ENCODE measurements around the gene FRG2.
"Not testable (repeated sequence)": the region's sequence is repeated elsewhere in the genome, so short reads cannot be mapped to it uniquely, and the experiment has no call there.

Gene FRG2

DNA sequence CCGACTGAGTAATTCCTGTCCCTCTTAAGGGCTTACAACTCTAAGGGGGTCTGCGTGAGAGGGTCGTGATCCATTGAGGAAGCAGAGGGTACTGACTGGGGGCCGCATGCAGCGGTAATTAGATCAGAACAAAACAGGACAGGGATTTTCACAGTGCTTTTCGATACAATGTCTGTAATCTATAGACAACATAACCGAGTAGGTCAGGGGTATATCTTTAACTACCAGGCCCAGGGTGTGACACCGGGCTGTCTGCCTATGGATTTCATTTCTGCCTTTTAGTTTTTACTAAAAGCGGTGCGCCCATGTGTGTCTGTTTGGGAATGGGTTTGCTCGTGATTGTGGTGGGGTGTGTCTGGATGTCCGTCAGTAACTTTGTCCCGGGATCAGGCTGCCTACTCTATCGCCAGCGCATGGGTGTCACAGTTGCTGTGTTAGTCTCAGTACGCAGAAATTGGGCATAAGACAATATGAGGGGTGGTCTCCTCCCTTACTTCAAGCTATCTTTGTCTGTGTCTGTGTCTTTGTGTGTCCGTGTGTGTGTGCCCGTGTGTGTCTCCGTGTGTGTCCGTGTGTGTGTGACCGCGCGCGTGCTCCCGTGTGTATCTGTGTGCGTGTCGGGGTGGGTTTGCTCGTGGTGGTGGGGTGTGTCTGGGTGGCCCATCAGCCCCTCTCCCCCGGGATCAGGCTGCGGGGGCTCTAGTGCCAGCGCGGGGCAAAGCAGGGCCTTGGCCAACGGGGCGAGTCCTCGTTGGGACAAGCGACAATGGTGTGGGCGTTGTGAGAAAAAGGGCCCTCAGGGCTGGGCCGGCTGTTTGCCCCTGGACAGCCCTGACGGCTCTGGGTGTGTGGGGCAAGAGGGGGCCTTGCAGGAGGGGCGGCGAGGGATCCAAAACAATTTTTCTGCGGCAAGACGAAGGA is 10.4 kb downstream of the FRG2 start:
- no peak for DNase-seq

DNA sequence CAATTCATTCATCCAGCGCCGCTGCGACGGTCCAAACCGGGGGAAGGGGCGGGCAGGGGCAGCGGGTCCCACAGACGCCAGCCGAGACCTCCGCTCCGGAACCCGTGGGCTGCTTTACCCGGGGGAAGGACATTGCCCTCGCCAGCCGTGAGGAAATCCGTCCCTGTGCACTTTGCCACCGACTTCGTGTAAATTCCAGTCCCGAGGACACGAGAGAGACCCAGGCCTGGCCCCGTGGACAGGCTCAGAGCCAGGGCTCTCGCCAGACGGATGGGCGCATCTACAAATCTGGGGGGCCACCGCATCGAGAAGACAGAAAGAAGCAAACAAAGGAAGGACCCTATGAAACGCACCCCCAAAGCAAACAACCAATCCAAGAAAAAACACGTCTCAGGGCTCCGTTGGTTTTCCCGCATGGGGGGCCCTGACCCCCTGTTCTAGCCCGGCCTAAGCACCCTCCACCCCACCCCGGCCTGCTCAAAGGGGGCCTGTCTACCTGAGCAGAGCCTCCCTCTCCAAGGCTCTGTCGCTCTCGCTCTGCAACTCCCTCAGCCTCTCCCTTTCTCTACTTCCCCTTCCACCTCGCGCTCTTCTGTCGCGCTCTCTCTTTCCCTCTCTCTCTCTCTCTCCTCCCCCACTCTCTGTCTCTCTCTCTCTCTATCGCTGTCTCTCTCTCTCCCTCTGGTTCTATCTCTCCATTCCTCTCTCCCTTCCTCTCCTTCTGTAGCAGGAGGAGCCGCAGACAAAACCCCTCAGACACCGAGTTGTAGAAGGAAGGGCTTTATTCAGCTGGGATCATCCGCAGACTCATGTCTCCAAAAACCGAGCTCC is 11.3 kb downstream of the FRG2 start:
- DNase-seq = no peak

DNA sequence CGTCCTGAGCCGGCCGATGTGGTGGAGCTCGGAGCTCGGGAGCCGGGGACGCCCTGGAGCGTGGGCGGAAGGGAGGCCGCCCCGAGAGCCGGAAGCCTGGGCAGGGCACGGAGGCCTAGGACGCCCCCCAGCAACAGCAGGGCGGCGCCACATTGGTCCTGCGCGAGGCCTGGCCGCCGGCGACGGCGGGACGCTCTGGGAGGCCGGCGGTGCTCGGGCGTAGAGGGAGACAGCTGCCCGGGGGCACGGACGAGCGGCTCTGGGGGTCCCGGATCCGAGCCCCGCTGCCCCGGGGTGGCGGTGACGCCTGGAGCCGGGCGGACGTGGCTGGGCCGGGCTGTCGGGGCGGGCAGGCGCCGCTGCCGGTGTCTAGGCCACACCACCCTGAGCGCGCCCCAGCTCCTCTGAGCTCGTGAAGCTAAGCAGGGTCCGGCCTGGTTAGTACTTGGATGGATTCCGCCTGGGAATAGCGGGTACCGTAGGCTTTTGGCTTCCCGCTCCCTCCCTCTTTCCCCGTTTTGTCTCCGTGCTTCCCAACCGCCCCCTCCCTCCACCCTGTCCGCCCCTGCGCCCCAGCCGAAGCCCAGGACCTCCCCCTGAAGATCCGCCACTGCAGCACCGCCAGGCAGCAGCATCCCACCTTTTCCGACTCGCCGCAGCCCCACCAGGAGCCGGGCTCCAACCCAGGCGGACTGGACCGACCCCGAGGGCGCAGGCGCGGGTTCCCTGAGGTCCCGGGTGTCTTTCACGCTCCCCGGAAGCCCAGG is 12.1 kb downstream of the FRG2 start:
- no peak for DNase-seq

DNA sequence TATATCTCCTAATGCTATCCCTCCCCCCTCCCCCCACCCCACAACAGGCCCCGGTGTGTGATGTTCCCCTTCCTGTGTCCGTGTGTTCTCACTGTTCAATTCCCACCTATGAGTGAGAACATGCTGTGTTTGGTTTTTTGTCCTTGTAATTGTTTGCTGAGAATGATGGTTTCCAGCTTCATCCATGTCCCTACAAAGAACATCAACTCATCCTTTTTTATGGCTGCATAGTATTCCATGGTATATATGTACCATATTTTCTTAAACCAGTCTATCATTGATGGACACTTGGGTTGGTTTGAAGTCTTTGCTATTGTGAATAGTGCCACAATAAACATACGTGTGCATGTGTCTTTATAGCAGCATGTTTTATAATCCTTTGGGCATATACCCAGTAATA is 37.1 kb downstream of the FRG2 start:
- DNase-seq = not testable (repeated sequence)

DNA sequence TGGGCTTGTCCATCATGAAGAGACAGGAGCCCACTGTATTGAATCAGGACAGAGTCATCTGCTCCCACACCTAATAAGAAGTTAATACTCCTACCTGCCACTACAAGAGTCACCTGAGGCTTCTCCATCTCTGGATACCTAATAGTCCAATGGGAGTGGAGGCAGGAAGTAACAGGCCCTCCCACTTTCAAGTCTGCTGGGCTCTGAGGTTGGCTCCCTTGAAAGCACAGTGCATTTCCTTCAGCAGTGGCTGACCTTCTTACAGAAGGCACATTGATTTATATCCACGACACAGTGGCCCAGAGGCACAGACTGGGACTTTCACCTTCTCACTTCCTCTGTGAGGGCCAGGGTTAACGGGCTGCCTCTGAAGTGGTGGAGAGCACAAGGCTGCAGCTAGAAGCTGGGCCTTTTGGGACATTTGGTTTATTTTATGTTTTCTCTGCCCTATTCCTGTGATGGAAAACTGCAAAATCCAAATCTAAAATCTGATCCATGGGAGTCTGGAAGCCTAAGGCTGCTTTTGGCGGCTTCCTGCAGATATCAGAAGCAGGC is 38.1 kb downstream of the FRG2 start:
- DNase-seq = no peak

DNA sequence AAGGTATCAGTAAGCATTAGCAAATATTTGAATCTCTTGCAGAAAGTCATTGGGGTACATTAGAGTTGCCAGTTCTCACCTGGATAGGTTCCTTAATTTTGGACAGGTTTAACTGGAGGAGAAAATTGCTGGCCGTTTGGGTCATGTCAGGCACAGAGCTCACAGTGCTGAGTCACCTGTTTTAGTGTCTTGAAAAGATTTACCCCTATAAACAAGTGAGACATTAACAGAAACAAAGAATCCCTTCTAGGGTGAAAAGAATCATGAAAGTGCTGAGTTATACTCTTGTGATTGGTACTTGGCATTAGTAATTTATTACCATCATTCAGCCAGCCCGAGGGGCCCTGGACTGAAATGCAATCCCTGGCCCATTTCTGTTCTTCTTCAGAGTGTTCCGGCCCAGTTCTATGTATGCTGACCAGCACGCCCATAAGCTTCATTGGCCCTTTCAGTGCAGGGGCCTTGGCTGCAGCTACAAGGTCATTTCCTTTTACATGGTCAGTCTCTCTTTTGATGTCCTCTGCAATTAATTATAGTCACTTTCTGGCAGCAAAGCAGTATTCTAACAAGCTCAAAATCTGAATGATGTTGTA is 41.3 kb downstream of the FRG2 start:
- DNase-seq = not testable (repeated sequence)

DNA sequence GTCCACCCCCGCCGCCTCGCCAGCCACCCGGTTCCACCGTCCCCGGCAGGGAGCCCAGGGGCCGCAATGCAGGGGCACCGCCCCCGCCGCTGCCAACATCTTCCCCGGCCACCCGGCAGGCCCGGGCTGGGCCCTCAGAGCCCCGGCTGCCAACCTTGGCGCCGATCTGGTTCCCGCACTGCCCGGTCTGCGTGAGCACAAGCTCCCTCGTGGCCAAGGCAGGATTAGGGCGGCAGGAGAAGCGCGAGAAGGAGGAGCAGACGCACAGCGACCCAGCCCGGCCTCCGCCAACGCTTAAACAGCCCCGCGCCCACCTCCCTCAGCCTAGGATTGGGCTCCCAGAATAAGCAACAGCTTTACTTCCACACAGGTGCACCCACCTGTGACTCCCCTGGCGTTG is 42.4 kb downstream of the FRG2 start:
- not testable (repeated sequence) for DNase-seq

DNA sequence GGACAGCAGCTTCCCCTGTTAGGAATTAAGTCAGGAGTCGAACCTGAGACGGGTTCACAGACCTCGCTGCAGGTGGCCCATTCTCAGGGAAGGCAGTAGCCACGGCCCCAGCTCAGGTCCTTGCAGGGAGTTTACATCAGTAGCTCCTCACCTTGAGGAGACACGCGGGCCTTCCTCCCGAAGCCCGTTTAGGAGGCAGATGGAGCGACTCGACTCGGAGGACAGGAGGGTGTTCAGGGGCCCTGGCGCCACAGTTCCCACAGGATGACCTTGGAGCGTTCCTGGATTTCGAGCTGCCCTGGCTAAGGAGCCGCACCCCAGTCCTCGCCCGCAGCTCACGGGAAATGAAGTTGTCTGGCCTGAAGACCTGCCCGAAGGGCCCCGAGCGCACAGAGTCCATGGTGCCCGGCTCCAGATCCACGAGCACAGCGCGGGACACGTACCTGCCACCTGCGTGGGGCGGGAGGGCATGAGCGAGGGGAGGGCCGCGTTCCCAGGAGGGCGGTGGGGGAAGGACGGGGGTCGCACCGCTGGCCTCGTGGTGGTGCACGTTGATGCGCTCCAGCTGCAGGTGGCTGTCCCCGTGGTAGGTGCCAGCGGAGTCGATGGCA is 43.0 kb downstream of the FRG2 start:
- DNase-seq = not testable (repeated sequence)

DNA sequence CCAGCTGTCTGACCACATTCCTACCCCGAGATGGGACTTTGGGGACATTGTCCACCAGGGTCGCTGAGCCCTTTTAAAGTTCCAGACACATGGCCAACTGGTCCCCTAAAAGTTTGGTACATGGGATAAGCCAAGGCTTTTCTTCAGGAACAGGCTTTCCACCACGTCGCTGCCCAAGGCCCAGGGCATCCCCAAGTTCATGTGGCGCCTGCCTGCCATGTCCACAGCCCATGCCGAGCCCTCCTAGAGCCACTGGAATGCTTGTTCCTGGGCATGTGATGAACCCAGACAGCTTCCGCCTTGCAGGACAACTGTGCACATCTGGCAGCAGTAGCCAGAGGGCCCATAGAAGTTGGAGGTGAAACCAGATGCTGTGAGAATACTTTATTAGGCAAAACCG is 45.1 kb downstream of the FRG2 start:
- no peak for DNase-seq

DNA sequence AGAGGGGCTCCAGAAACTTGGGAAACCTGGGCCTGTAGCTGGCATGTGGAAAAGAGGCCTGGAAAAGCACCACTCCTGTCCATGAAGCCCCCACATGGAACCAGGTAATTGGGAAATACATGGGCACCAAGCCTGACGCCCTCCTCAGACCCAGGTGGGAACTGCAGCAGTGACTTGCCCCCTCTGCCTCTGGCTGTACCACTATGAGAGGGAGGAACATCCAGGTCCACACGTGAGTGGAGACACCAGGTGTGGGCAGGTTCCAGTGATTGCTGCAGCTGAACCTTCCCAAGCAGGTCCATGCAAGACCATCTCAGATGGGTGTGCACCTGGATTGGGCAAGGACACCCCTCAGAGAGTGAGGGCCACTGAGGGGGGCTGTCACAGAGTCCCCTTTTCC is 46.8 kb downstream of the FRG2 start:
- DNase-seq = not testable (repeated sequence)

DNA sequence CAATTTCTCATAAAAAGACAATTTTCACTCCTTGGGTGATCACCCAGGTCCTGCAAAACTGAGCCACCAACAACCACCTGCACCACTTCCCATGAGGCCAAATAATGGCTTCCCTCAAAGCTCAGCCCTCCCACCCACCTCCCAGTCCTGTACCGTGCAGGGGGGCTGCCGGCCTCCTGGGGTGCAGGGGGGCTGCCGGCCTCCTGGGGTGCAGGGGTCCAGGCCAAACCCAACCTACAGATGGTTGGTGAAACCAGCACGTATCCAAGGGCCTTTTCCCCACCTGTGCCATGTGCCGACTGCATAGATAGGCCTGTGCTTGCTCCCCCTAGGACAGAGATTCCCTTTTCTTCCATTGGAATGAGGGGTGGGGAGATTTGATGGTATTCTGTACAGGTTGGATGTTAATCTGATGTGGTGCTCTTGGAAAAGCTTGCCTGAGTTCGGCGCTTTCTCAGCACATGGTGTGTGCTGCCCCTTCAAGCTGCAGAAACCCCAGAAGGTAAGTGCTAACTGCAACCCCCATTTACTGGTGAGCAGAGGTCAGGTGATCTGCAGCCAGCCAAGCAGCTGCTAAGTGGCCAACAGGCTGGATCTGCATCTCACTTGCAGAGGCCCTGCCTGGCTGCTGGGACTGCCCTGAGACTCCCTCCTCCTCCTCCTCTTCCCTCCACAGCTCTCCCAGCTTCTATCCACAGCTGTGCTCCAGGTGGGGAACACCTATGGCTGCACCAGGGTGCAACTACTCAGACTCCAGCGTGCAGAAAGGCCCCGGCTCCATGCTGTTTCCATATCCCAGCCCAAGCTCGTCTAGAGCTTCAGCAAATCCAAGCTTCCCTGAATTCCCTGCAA is 47.6 kb downstream of the FRG2 start:
- DNase-seq = no peak

Measured in amygdala (tissue), 56 donors.